ENCODE results near the gene COX4I2.
"Not testable (repeated sequence)": the region's sequence is repeated elsewhere in the genome, so short reads cannot be mapped to it uniquely, and the experiment has no call there.

Gene COX4I2

DNA sequence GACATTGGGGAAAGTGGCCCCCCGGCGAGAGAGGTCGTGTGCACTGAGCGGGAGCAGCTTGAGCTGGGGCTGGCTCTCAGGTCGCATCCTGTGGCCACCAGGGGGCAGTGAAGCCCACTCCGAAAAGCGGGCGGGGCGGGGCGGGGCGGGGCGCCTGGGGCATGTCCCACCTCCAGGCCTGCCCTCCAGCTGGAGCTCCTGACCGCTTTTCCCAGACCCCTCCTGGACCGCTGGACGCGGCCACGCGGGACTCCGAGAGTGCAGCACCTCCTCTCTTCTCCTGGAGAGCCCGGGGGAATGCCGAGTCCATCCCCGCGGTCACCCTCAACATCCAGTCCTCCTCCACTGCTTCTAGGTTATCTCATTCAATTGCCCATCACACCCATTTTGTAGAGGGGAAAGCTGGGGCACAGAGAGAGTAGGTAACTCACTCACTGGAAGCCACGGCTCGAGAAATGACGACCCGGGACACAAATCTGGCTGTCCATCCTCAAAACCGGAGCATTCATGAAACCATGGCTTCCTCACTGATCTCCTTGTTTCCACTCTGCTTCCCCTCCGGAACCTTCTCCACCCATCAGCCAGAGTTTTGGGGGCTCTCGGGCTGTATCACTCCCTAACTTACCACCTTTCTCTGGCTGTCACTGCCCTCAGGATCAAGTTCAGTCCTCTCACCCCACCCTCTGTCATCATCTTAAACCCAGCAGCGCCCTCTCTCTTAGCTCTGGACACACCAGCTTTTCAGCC, 24.1 kb downstream of the COX4I2 start:
- DNase-seq = peak; percentile 51

DNA sequence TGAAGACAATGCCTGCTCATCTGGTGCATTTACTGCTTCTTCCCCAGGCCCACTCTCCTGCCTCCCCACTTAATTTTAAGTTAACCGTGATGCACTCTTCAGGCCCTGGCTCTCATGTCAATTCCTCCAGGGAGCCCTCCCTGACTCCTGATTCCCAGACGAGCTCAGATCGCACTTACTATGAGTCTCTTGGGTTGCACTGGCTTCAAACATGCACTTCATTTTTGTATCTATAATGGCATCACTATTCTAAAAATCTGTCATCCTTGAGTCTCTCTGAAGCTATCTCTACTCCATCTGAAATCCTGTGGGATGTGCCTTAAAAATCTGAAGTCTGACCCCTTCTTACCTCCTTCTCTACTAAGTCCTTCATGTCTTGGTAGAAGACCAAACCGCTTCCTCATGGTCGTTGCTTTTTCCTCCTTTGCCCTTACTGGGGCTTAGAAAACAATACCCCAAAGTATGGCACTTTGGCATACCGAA, 24.7 kb downstream of the COX4I2 start:
- DNase-seq = no peak

DNA sequence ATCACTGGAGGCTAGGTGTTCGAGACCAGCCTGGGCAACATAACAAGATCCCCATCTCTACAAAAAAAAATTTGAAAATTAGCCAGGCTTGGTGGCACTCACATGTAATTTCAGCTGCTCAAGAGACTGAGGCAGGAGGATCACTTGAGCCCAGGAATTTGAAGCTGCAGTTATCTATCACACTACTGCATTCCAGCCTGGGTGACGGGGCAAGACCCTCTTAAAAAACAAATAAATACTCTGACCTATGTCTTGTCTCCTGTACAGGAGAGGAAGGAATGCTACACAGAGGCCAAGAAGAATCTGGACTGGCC, 25.8 kb downstream of the COX4I2 start:
- no peak for DNase-seq

DNA sequence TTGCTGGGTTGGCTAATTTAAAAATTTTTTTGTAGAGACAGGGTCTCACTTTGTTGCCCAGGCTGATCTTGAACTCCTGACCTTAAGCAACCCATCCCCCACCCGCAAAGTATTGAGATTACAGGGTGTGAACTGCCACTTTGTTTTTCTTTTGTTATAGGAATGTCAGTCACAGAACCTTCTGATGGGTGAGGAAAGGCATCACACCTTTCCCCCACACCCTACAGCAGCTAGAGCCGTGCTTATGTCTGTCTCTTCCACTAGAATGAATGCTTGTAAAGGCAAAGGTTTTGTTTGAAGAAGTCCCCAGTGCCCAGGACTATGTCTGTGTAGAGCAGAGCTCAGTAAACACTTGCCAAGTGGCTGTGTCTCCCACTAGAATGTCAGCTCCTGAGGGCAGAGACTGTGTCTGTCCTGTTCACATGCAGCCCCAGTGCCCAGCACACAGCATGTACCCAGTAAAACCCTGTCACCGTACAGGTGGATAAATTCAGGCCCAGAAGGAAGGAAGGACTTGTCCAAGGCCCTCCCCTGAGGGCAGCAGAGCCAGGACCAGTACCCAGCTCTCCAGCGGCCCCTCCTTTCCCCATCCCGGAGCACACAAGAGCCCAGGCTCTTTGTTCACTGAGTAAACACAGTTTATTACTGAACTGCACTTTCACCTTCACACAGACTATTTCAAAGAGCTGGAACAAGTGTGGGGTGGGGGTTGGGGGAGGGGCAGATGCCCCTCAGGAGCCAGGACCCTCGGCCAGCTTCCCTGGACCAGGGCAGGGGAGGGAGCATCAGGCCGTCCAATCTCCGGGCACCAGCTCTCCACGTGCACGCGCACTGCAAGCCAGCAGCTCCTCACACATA, 26.4 kb downstream of the COX4I2 start:
- peak; percentile 93 for DNase-seq

DNA sequence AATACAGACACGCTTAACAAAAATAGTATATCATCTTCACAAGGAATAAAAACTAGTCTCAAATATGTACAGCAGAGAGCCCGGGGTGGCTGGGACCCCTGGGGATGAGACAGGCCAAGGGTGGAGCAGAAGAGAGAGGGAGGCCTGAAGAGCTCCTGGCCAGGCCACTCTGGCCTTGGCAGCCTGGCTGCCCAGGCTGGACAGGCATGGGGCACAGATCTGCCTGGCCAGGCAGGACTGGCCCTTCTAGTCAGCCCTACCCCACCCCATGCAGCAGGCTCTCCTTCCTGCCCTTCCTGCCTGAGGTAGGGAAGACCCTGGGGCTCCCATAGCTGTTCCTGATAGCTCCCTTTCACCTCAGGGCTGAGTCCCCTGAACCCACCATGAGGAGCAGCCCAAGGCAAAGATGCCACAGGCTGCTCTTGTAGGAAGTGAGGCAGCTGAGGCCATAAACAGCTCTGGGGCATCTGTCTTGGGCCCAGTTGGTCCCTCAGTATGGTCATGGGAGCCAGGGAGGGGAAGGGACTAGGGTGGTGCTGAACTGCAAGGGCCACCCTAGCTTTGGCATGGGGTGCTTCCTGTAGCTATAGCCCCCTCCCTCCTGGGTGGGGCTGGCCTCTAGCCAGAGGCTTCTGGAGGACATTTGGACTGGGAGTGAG, 27.1 kb downstream of the COX4I2 start:
- no peak for DNase-seq

DNA sequence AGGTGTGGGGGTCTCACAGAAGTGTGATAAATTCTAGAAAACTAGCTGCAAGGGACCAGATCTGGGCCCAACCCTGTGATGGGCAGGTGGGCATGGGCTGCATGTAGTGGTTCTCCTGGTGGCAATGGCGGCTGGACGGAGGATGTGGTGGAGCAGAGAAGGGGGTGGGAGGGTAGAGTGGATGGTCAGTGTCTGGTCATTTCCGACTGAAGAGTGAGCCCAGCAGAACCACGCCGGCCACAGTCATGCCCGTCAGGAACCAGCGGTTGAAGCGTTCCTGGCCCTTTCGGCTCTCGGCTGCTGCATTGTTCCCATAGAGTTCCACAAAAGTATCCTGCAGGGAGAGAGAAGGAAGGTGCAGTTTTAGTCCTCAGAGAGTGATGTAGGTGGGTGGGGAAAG, 28.0 kb downstream of the COX4I2 start:
- no peak for DNase-seq

DNA sequence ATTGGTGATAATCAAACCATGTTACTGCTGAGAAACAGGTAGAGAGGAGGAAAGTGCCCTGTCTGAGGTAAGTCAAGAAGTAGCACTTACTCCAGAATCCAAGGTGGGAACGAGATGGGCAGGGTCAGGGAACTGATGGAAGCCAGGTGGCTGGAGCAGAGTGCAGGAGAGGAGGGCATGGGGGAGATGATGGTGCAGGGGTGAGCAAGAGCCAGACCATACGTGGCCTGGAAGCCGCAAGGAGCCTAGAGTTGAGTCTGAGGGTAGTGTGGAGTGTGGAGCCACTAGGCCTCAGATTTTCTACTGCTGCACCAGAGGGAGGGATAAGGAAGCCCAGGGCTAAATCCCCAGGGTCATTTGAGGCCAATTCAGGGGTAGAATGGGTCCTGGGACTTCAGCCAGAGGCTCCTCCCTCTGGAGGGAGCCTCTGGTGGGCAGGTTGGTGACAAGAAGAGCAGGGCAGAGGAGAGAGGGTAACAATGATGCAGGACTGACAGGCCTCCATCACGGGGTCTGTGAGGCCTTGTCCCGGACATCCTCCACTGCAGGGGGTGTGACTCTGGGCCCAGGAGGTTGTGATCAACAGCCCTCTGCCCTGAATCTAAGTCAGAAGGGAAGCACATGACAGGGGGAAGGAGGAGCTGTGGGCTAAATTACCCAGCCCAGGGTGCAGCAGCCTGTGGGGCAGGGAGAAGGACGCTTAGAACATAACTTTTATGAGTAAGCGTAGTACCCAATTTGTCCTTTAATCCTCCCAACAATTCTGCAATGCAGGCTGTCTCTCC, 28.7 kb downstream of the COX4I2 start:
- DNase-seq = no peak

DNA sequence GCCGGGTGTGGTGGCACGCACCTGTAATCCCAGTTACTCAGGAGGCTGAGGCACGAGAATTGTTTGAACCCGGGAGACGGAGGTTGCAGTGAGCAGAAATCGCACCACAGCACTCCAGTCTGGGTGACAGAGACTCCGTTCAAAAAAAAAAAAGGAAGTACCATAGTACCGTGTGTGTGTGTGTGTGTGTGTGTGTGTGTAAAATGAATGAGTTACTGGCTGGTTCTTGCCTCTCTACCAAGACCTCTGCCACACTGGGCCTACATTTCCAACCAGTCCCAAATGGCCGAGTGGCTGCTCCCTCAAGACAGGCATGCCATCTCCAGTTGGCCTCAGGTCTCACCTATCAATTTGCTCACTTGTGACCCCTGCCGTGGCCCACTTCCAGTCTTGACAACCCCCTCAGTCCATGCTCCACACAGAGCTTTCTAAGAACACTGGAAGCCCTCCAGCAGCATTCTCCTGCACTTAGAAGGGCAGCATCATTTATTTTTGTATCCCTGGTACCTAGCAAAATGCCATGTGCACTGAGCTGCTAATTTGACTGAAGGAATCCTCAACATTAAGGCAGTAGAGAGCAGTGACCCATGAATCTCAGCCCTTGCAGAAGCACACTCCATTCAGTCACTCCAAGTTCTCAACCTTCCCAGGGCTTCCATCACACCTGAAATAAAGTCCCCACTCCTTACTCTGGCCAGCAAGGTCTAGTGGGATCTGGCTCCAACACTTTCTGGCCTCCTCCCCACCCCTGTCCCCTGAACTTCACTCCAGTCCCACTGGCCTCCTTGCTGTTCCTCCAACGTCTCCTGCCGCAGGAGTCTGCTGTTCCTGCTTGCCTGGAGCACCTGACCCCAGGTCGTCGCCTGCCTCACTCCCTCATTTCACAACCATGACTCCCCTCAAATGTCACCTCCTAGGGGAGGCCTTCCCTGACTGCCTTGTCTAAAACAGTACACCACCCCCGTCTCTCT, 29.9 kb downstream of the COX4I2 start:
- no peak for DNase-seq

DNA sequence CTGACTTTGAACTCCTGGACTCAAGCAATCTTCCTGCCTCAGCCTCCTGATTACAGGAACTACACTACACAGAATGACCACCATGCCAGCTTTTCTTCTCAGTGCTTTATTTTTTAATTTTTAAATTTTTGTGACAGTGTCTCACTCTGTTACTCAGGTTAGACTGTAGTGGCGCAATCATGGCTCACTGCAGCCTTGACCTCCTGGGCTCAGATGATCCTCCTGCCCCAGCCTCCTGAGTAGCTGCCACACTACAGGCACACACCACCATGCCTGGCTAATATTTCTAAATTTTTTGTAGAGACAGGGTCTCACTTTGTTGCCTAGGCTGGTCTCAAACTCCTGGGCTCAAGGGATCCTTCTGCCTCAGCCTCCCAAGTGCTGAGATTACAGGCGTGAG, 31.2 kb downstream of the COX4I2 start:
- DNase-seq = not testable (repeated sequence)

DNA sequence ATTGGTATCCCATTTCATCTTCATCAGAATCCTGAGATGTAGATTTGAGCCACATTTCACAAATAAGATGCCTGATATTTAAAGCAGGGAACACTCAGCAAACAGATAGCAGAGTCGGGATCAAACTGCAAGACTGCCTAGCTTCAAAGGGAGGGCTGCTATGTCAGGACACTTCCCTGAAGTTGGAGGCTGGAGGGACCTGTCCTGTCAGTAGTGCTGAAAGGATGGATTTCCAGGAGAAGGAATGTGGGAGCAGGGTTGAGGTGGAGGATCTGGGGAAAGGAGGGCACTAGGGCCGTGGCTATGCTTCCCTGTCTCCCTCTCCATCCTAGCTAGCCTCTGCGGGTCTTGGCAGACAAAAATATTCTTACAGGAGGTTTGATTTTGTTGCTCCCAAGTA, 32.2 kb downstream of the COX4I2 start:
- no peak for DNase-seq

DNA sequence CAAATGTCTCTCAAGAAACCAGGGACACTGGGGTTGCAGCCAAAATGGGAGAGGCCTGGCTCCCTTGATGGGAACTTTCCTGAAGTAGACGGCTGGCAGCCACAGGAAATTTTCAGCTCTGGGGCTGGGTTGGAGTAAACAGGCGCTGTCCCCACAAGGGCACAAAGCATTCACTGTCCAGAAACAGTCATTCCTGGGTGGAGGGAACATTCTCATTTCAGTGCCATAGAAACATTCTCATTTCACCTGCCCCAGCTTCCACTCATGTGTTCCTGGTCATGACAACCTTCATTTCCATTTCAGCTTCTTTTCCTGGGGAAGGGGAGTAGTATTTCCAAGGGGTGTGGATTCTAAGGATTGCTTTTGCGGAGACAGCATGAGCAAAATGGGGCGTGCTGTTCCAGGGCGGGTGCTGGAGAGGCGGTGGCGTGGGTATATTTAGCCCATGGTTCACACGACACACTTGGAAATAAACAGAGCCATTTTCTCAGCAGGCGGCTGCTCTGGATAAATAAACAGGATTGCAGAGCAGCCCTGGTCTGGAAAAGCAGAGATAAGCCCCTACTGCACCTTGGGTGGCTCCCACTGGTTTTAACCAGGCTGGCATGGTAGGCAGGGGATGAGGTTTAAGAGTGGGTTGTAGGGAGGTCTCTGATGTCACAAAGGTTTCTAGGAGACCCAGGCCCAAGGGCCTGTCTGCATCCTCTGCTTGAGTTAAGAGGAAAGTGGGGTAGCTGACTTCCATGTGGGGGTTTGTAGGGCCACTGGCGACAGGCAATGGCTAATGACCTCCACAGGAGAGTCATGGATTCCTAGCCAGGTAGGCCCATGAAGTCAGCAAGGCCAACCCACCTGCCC, 32.9 kb downstream of the COX4I2 start:
- DNase-seq = peak; percentile 79

DNA sequence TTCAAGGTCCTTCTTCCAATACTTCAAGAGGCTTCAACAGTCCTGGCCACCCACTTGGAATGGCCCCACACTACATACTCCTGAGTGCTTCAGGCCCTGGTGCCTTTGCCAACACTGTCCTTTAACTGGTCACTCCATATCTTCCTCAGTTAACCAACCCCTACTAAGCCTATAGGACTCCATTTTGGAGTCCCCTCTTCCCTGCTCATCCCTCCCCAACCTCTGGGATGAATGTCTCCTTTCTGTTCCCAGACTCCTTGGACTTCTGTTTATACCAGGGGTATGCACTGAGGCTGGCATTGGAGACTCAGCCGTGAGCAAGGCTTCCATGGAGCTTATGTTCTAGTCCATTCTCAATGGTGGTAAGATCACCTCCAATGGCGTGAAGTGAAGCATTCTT, 33.6 kb downstream of the COX4I2 start:
- DNase-seq = no peak

DNA sequence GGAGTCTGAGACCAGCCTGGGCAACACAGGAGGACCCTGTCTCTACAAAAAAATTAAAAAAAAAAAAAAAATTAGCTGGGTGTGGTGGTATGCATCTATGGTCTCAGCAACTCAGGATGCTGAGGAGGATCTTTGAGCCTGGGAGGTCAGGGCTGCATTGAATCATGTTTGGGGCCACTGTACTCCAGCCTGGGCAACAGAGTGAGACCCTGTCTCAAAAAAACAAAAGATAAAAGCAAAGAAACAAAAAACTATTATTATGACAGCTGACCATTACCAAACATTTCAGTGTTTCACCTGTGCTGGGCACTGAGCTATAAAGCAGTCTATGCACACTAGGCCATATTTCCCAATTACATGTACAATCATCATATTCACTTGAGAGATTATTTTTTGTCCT, 35.7 kb downstream of the COX4I2 start:
- DNase-seq = no peak

DNA sequence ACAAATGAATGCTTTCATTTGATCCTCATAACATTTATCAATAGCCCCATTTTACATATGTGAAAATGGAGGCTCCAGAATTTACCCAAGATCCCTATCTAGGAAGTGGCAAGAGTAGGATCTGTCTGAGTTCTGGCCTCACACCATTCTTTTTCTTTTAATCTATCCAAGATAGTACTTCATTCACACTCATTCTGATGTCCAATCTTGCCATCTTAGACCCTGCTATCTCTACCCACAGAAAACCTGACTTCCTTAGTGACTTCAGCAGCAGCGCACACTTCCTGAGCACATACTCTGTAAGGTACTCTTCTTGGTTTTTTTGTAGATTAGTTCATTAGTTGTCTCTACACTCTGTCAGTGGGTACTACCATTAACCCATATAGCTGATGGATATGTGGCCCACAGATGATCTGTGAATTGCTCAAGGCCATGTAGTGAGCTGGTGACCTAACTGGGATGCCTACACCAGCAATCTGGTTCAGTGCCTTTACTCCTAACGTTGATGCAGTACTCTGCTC, 36.3 kb downstream of the COX4I2 start:
- no peak for DNase-seq

DNA sequence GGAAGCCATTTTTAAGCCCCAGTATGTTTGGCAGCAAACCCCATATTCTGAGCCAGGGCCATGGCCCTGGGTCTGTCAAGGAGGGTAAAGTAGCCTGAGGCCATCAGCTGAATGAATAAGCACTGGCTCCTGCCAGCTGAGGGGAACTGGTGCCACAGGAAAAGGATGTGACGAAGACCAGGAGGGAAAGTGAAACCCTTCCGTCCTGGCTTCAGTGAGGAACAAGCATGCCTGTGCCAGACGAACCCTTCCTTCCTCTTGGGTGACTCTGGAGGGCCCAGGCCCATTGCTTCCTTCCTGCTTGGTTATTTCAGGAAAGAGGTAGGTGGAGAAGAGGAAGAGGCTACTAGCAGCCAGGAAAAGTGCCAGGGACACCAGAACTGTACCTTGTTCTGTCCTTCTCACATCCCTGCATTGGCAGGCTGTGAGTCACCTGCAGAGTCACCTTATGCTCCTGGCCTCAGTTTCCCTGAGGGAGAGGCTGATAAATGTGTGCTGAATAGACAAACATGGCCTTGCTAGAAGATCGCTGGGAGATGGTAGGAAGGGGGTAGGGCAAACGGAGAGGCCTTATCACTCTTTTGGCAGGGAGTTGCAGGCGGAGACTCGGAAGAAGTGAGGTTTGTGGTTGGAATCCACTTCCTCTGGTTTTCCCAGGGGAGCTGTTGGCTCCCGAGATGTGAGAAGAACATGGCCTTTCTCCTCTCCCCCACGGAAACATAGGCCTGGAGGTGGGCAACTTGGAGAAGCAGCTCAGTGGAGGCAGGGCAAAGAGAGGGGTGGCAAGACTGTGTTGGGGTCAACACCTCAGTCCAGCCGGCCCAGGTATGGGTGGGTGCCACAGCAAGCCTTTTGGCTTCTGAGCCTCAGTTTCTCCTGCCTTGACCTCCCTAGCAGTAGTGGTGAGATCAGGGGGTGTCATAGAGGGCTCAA, 37.4 kb downstream of the COX4I2 start:
- DNase-seq = no peak

DNA sequence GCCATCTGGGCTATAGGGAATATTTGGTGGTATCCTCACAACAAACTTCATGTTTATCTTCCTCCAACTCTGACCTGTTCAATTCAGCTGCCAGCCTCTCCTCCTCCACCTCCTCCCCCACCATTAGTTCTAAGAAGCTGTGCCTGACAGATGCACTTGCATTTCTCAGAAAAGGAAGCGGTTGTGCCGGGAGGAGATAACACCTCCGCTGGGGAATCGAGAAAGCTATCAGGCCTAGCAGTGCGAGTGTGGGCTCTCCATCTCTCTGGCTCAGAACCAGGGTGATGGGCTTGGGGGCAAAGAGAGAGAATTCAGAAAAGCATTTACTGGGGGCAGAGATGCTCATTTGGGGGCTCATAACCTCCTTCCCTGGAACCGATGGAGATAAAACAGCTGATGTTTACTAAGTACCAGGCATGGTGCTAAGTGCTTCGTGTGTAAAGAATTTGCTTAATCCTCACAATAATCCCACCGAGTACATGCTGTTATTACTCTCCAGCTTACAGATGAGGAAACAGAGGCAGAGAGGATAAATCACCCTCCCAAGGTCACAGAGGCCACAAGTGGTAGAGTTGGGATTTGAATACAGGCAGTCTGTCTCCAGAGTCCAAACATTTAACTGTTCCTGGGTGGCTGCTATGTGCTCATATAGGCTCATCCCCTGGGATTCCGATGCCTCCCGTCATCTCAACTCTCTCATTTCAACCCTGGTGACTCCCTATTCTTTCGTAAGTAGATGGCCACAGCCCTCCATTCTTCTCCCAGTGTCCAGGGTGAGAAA, 38.3 kb downstream of the COX4I2 start:
- DNase-seq = no peak

DNA sequence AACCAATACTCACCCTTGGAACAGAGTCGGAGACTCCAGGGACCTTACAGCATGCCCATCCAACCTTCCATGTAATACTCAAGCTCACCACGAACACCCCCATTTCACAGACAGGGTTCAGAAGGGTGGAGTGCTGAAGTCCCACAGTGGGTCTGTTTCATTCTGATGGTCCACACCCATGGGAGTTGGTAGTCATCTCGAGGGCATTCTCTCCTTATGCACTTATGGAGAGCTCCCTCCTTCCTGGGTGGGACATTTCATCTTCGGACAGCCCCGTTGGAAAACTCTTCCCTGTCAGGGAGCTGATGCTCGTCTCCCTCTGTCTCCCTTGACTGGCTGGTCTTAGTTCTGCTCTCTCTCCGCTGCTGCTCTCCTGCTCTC, 38.9 kb downstream of the COX4I2 start:
- DNase-seq = no peak

DNA sequence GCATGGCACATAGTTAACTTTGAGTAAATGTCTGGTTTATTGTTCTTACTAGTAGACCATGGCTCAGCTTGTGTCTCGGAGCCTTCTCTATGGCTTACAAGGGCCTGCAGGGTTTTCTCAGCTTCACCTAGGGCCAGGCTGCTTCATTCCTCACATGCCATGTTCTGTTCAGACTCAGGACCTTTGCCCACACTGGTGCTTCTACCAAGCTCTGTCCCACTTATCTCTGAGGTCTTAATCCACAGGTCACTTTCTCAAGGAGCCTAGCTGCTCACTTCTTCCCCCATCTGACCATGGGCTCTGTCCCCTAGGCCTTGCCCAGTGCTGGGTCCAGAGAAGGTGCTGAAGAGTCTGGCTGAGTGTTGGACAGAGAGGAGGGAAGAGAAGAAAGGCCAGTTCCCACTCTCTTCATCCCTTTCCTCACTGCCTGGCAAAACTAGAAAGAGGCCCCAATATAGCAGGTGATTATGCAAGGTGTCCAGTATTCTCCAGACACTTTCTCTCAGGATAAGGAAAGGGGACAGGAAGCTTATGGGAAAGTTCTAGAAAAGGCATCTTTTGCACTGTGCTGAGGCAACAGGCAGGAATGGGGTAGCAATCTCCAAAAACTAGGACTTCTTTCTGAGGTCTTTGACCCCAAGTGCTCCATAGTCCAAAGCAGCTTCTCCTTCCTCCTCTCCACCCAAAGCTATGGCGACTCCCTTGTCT, 40.0 kb downstream of the COX4I2 start:
- DNase-seq = no peak

All from DMS153 (cell line).